Common myeloid progenitor, CD34-positive (primary cell): ENCODE data around the gene TMEM135.

Experiments
- CTCF ChIA-PET: fragments of 350-600 bp; sonication (Branson Sonifier 250); formaldehyde crosslinking; loops from one replicate; lab custom pipeline; 2021; ENCODE audit warnings: antibody characterized with exemption; lab: Charles Lee
- POLR2A ChIA-PET: fragments of 350-600 bp; sonication (Branson Sonifier 250); formaldehyde crosslinking; loops from one replicate; lab custom pipeline; 2021; ENCODE audit warnings: antibody characterized with exemption; lab: Charles Lee
- DNase-seq, 3 donors: peaks; one replicate each; pipeline versions ENCODE4 v3.0.0 to v3.0.0-alpha.2; 2013
- H3K27ac ChIP-seq, 2 experiments: 1 replicate in 1 of 2; 2 replicates in 1 of 2; pipeline ENCODE4 v1.7.0; 2013; ENCODE audit warnings: inconsistent platforms in 2 of 2, low read length in 2 of 2, mild to moderate bottlenecking in 2 of 2, low read depth in 1 of 2, moderate library complexity in 1 of 2; ENCODE audit not compliant: severe bottlenecking in 2 of 2, insufficient read depth in 1 of 2, poor library complexity in 1 of 2
- H3K27me3 ChIP-seq, 5 experiments: replicated peaks in 2 of 5; 1 replicate in 3 of 5; 2 replicates in 2 of 5; pipeline versions ENCODE4 v1.6.1 to v1.7.0; 2013; ENCODE audit warnings: low read length in 4 of 5, mild to moderate bottlenecking in 2 of 5, moderate library complexity in 2 of 5, inconsistent platforms in 1 of 5; ENCODE audit not compliant: insufficient read depth in 5 of 5, control insufficient read depth in 4 of 5
- H3K36me3 ChIP-seq, 4 experiments: 1 replicate in 2 of 4; 2 replicates in 2 of 4; pipeline versions ENCODE4 v1.6.1 to v1.7.0; 2013; ENCODE audit warnings: low read length in 3 of 4, control low read depth in 1 of 4, mild to moderate bottlenecking in 1 of 4; ENCODE audit not compliant: control insufficient read depth in 4 of 4, insufficient read depth in 4 of 4
- H3K4me1 ChIP-seq, 4 experiments: 1 replicate in 3 of 4; 2 replicates in 1 of 4; pipeline versions ENCODE4 v1.6.1 to v1.7.1; 2013; ENCODE audit warnings: low read length in 3 of 4, mild to moderate bottlenecking in 3 of 4, control low read depth in 1 of 4, inconsistent platforms in 1 of 4, moderate library complexity in 1 of 4; ENCODE audit not compliant: control insufficient read depth in 4 of 4, insufficient read depth in 4 of 4; ENCODE audit errors: control extremely low read depth in 1 of 4
- H3K4me3 ChIP-seq, 7 experiments: 1 replicate in 4 of 7; 2 replicates in 3 of 7; pipeline versions ENCODE4 v1.5.1 to v1.7.0; 2013; ENCODE audit warnings: mild to moderate bottlenecking in 7 of 7, low read length in 6 of 7, moderate library complexity in 6 of 7, inconsistent platforms in 2 of 7, low read depth in 2 of 7, control low read depth in 1 of 7; ENCODE audit not compliant: insufficient read depth in 4 of 7, control insufficient read depth in 1 of 7; ENCODE audit errors: extremely low read depth in 1 of 7
- H3K9me3 ChIP-seq, 5 experiments: 1 replicate in 4 of 5; 2 replicates in 1 of 5; pipeline versions ENCODE4 v1.6.1 to v1.7.1; 2013; ENCODE audit warnings: low read length in 4 of 5, mild to moderate bottlenecking in 2 of 5, inconsistent platforms in 1 of 5, low read depth in 1 of 5, moderate library complexity in 1 of 5; ENCODE audit not compliant: control insufficient read depth in 4 of 5, insufficient read depth in 2 of 5; ENCODE audit errors: control extremely low read depth in 1 of 5
- WGBS: methylation state at CpG from one replicate; pipeline ENCODE4 v1.1.5; 2013; ENCODE audit not compliant: insufficient coverage; 5-methylcytosine and 5-hydroxymethylcytosine counted together

Gene TMEM135

DNA sequence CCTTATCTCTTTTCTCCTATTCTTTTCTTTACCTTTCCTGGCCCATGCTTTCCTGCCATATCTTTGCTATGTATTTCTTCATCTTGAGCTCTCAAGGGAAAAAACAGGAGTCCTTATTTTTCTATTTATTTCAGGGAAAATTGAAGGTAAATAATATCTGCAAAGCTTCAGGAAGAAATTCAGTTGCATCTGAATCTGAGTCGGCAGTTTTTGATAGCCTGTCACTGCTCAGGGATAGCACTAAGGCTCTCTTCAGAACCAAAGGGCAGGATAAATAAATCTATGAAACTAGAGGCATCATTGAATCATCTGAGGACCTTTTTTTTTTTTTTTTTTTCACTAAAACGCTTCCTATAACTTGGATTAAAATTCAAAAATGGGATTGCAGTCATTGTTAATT, 288.9 kb downstream of the TMEM135 start:
- POLR2A ChIA-PET = no interaction called here
- no peak overlapping the region for H3K4me3 ChIP-seq
- H3K27ac ChIP-seq = no peak overlapping the region
- WGBS = 100% methylated on average over 1 of the region's 2 CpGs
- no peaks in the 10 kb centered on the region for H3K4me1 ChIP-seq
- H3K9me3 ChIP-seq = no peaks in the 10 kb centered on the region
- no peaks in the 10 kb centered on the region for H3K27me3 ChIP-seq
- DNase-seq = no peak
- CTCF ChIA-PET = no interaction called here
- H3K36me3 ChIP-seq = peaks cover 3 to 8% (median 4%) of the 10 kb centered on the region in 4 experiments

DNA sequence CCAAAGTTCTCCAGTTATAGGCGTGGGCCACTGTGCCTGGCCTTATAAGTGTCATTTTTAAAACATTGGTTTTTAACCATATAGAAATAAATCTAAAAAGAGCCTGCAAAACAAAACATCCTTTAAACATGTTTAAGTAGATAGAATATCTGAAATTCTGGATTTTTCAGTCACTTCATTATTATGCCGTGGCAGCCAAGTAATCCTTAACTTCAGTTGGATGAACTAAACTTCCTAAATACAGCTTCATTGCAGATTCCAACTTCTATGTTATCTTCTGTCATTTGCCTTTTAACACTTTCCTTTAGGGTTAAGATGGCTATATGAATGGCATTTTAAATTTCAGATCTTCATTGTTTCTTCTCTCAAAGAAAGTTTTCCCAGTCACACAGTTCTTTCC, 291.4 kb downstream of the TMEM135 start:
- no CpG with 5 or more reads among the region's 2 CpGs for WGBS

DNA sequence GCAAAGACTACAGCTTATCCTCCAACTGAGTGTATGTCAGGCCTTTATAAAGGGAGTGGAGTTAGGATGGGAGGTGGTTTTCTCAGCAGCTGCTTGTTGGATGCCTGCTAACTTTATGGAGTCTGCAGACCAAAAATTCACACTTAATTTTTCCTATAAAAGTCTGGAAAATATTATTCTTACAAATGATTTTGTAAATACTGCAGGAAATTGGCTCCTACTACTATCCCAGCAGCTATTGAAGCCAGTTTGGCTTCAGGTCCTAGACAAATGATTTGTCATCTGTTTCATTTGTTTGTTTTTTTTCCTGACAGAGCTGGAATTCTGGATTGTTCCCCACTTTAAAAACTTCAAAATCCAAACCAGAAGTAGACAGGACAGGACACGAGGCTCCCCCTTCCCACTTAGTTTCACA, 292.5 kb downstream of the TMEM135 start:
- Histone ChIP-seq H3K27me3 (no peaks in the 10 kb centered on the region), H3K9me3 (no peaks in the 10 kb centered on the region), H3K4me3 (no peak overlapping the region), H3K27ac (no peak overlapping the region), H3K36me3 (peaks cover 0 to 3% (median 2%) of the 10 kb centered on the region in 4 experiments), H3K4me1 (no peaks in the 10 kb centered on the region)
- WGBS = no CpG with 5 or more reads among the region's 1 CpG
- no peak for DNase-seq
- ChIA-PET CTCF (interaction anchor here (1.0 to 1.1 kb wide), 2 partner anchors 9 to 91 kb away, joined by 3 to 4 read pairs; no protein-coding TSS in a partner anchor), POLR2A (no interaction called here)

More for the DNA sequence above, 291.4 kb downstream of the TMEM135 start:
- Histone ChIP-seq H3K27me3 (no peaks in the 10 kb centered on the region), H3K4me3 (no peak overlapping the region), H3K4me1 (no peaks in the 10 kb centered on the region), H3K27ac (no peak overlapping the region), H3K9me3 (no peaks in the 10 kb centered on the region), H3K36me3 (peaks cover 1 to 3% (median 2%) of the 10 kb centered on the region in 4 experiments)
- DNase-seq = no peak
- ChIA-PET POLR2A (interaction anchor here (0.7 kb wide), 1 partner anchor 435 kb away, joined by 4 read pairs; no protein-coding TSS in a partner anchor), CTCF (interaction anchor here (1.1 kb wide), 1 partner anchor 92 kb away, joined by 3 read pairs; no protein-coding TSS in a partner anchor)

DNA sequence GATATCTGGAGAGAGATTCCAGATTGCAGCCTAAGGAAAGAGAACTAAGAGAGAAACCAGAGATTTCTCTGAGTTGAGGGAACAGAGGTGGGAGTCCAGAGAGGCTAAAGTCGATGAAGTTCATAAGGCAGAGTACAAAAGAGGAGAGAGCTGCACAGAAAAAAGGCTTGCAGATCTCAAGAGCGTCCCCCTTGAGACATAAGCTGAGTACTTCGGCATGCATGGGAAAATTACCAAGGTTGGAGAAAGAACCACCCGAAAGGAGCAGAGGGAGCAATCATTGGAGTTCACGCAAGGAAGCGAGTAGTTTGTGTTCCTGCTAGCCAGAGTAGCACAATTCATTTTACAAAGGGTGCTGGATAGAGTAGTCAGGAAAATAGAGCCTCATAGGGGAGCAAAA, 293.5 kb downstream of the TMEM135 start:
- CTCF ChIA-PET = no interaction called here
- H3K4me1 ChIP-seq = no peaks in the 10 kb centered on the region
- H3K27me3 ChIP-seq = no peaks in the 10 kb centered on the region
- H3K4me3 ChIP-seq = no peak overlapping the region
- peaks cover 0 to 3% (median 1%) of the 10 kb centered on the region in 4 experiments for H3K36me3 ChIP-seq
- DNase-seq = no peak
- 98% methylated on average over 6 of the region's 6 CpGs for WGBS
- no peak overlapping the region for H3K27ac ChIP-seq
- POLR2A ChIA-PET = no interaction called here
- no peaks in the 10 kb centered on the region for H3K9me3 ChIP-seq

DNA sequence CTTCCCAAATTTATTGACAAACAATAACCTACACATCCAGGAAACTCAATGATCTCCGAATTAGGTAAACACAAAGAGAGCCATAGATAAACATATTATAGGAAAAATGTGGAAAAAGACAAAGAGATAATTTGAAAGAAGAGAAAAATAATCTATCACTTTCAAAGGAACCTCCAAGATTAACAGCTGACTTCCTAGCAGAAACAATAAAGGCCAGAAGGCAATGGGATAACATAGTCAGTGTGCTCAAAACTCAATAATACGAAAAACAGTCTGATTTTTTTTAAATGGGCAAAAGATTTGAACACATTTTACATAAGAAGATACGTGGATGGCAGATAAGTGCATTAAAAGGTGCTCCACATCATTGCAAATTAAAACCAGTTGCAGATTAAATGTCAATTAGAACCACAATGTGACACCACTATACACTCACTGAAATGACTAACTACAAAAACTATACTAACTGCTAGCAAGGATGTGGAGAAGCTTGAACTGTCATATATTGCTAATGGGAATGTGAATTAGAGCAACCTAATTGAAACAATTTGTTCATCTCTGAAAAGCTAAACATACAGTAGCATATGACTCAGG, 300.4 kb downstream of the TMEM135 start:
- no peaks in the 10 kb centered on the region for H3K27me3 ChIP-seq
- no peaks in the 10 kb centered on the region for H3K36me3 ChIP-seq
- H3K4me3 ChIP-seq = no peak overlapping the region
- ChIA-PET CTCF (interaction anchor here (1.0 to 1.9 kb wide), 3 partner anchors 13 to 18 kb away, joined by 3 to 4 read pairs (median 3); no protein-coding TSS in a partner anchor), POLR2A (interaction anchor here (1.0 kb wide), 1 partner anchor 10 kb away, joined by 6 read pairs; no protein-coding TSS in a partner anchor)
- no peak overlapping the region for H3K27ac ChIP-seq
- H3K9me3 ChIP-seq = peaks cover 0 to 18% (median 2%) of the 10 kb centered on the region in 5 experiments
- WGBS = 90% methylated on average over 2 of the region's 3 CpGs
- H3K4me1 ChIP-seq = no peaks in the 10 kb centered on the region
- peak in 2 of 3 donors; percentile 9 to 20 for DNase-seq

DNA sequence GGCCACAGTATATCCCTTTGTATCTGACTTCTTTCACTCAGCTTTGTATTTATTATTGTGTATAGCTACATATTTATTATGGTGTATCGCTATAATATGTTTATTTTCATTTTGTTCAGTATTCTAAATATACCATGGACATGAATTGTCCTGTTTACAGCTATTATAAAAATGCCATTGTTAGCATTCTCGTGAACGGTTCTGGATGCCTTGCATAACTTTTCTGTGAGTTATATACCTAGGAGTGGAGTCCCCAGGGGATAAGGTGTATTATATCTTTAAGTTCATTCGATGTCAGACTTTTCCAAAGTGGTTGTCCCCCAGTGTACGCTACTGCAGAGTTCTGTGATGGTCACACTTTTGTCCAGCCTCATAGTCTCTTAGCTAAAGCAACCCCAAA, 301.7 kb downstream of the TMEM135 start:
- WGBS = 100% methylated on average over 1 of the region's 5 CpGs
- Histone ChIP-seq H3K9me3 (peaks cover 0 to 18% (median 2%) of the 10 kb centered on the region in 5 experiments), H3K27me3 (no peaks in the 10 kb centered on the region), H3K36me3 (no peaks in the 10 kb centered on the region), H3K4me1 (no peaks in the 10 kb centered on the region), H3K4me3 (no peak overlapping the region), H3K27ac (no peak overlapping the region)
- no peak for DNase-seq
- ChIA-PET POLR2A (no interaction called here), CTCF (no interaction called here)

DNA sequence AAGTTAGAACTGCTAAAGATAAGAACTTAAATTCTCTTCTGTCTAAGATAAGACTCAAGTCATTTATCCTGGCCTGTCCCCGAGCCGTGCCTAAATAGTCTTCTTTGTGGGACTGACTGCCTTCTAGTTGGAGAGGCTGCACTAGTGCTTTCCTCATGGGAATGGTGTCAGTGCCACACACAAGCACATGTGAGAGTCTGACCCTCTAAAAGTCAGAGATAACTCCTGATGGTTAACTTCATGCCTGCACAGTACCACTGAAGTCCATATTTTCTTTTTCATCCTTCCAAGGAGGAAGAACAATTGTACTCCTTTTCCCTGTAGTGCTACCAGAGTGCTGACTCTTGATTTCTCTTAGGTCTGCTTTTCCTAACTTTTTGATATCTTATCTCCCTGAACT, 309.7 kb downstream of the TMEM135 start:
- WGBS = 85% methylated on average over 2 of the region's 2 CpGs
- no peaks in the 10 kb centered on the region for H3K9me3 ChIP-seq
- POLR2A ChIA-PET = no interaction called here
- H3K36me3 ChIP-seq = no peaks in the 10 kb centered on the region
- H3K27ac ChIP-seq = no peak overlapping the region
- CTCF ChIA-PET = no interaction called here
- DNase-seq = no peak
- no peak overlapping the region for H3K4me3 ChIP-seq
- H3K4me1 ChIP-seq = peaks cover 6 to 13% (median 11%) of the 10 kb centered on the region in 4 experiments
- no peaks in the 10 kb centered on the region for H3K27me3 ChIP-seq
